NCI-H345 (cell line): ENCODE results near the gene CCR5AS.
A peak's percentile ranks its signal among the peaks of the same experiment; 100 is the strongest.
"Not testable (repeated sequence)": the region's sequence is repeated elsewhere in the genome, so short reads cannot be mapped to it uniquely, and the experiment has no call there.

Experiments used
- DNase-seq: peaks from one replicate; lab custom pipeline; 2025; lab: John Stamatoyannopoulos, UW

CCR5AS gene

DNA sequence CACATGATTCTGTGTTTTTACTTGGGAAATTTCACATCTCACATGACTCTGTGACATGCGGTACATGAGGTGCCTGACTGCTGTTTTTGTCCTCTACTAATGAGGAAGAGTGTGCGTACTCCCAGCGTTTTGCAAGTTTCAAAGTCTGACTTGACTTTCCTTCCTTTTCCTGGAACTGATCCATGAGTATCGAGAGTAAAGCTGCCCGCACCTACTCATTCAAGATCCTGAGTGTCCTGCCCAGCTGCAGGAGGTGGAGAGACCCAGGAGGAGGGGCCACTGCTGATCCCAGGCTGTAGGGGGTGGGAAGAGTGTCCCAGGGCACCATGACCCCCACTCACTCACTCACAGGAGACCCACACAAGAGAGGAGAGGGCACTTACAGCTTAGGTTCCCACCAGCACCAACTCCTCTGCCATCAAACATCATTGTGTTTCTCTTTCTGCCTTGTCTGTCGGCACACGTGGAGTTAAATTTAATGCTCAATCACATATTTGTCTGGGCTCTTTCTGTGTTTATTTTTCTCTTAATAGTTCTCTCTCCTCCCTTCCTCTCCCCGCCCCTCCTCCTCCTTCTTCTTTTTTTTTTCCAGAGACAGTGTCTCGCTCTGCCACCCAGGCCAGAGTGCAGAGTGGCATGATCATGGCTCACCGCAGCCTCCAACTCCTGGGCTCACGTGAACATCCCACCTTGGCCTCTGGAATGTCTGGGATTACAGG, 1.4 kb downstream of the CCR5AS start:
- no peak for DNase-seq

DNA sequence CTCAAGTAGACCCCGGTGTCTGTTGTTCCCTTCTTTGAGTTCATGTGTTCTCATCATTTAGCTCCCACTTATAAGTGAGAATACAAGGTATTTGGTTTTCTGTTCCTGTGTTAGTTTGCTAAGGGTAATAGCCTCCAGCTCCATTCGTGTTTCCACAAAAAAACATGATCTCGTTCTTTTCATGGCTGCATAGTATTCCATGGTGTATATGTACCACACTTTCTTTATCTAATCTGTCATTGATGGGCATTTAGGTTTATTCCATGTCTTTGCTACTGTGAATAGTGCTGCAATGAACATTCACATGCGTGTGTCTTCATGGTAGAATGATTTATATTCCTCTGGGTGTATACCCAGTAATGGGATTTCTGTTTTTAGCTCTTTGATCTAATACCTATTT, 4.0 kb downstream of the CCR5AS start:
- DNase-seq: not testable (repeated sequence)

DNA sequence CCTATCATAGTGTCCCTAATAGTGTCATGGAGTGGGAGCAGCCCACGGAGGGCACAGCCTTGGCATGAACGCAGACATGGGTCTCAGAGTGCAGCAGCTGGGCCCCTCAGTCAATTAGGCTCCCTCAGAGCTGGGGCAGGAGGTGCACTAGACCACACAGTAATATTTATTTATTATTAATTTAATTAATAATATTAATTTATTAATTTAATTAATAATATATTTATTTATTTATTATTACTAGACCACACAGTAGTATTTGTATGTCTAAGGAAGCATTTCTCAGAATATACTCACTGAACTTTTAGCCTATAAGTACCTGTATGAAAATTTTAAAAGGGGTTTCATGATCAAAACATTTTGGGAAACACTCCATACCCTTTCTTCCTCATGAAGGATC, 5.3 kb downstream of the CCR5AS start:
- no peak for DNase-seq

DNA sequence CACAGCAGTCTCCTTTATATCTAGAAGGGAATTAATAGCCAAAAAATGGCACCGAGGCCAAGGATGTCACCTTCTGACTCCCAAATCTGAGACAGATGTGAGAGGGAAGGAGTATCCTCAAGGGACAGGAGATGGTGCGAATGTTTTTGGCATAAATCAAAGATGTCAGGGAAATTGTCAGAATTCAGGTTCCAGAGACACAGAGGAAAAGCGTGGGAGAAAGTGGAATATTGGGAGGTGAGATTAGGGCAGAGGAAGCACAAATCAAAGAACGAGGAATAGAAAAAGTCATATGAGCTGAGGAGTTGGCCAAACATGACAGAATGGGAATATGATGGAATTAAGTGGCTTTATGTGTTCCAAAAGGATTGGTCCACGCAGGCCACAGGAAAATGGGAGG, 6.0 kb downstream of the CCR5AS start:
- DNase-seq: no peak

DNA sequence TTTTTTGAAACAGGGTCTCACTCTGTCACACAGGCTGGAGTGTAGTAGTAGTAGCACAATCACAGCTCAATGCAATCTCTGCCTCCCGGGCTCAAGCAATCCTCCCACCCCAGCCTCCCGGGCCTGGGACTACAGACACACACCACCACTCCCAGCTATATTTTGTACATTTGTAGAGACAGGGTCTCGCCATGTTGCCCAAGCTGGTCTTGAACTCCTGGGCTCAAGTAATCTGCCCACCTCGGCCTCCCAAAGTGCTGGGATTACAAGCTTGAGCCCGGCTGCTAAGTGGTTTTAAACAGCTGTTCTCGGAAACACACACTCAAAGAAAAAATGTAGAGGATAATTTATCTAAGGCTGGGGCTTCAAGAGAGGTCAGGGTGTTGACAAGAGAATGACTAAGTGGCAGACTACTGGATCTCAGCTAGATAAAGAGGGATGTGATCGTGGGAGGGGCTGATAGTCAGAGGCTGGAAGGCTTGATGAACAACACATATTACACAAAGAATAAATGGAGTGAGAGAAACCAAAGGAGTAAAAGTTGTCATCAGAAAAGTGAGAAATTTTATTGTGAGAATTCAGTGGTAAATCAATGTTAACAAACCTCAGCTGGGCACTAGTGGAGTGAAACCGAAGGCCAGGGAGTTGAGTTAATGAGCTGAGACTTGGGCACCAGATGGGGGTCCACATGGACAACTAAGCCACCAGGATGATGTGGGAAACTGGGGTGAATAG, 6.7 kb downstream of the CCR5AS start:
- DNase-seq: no peak

DNA sequence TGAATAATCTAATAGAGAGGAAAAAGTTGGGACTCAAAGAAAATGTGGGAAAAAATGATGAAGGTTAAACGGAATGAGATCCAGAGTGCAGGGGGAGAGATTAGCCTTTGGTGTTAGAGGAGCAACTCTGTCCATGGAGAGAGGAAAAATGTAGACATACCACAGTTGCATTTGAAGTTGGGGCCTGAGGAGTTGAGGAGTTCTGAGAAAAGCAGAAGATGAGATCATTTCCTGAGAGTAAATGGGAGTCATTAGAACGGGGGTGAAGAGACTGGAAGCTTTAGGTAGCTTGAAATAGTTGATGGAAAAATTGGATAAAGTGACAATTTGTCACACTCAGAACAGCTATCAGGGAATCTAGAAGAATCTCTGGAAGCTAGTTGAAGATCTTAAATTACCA, 7.3 kb downstream of the CCR5AS start:
- DNase-seq: no peak

DNA sequence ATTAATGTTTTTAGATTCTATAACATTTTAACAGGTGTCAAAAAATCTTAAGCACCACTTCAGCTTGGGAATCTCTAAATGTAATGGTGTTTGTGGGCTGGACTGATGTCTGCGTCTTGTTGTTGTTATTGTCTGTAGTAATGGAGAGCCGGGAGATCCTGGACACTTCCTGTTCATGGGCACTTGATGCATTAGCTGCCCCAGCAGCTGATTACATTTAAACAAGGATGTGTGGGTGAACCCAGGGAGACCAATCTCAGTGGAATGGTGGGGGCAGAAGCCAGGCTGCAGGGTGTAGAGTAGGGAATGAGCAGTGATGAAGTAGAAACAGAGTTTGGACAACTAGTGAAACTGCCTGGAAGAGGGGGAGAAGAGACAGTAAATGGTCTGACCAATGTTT, 7.8 kb downstream of the CCR5AS start:
- no peak for DNase-seq

DNA sequence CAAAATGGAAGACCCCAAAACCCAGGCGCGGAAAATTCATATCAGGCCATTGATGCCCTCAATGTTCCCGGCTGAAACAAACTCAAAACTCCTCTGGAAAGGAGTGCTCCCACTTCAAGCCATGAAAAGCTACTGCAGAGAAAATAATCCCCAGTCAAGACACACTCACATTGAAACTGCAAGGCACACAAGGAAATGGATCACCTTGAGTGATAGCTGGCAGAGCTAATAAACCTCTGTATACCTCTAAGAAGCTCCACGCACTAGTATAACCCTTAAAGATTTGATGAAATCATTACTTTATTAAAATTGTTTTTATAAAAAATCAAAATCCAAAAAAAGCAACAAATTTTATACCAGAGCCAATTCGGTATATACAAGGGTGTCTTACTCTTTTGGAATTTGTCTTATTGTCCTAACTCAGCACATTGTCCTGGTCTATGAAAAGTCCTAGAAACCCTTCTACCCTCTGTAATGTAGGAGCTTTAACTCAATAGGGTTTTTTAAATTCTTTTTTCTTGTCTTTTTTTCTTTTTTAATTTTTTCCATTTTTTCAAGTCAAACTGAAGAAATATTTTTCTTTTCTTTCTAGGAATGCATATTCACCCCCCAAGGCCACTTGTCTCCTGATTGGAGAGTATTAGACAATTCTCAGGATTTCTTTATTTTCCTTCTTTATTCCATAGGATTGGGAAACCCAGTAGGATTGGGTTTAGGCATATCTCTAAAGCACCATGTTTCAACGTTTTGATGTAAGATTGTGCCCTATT, 8.5 kb downstream of the CCR5AS start:
- DNase-seq: no peak

DNA sequence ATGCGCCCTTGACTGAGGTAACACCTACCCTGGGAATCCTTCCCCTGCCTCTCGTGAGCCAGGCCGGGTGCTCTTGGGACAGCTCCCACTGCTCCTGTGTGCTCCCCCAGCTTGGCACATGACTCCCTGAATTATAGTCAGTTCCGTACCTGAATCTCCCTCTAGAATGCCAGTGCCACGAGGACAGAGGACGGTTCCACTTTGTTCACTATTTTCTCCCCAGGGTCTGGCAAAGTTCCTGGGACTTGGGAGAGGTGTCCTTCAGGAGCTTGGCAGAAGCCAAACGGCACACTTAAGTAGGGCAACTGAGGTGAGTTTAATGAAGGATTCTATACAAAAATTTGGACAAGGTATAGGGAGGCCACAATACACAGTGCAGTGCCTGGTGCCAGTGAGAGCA, 9.8 kb downstream of the CCR5AS start:
- no peak for DNase-seq

DNA sequence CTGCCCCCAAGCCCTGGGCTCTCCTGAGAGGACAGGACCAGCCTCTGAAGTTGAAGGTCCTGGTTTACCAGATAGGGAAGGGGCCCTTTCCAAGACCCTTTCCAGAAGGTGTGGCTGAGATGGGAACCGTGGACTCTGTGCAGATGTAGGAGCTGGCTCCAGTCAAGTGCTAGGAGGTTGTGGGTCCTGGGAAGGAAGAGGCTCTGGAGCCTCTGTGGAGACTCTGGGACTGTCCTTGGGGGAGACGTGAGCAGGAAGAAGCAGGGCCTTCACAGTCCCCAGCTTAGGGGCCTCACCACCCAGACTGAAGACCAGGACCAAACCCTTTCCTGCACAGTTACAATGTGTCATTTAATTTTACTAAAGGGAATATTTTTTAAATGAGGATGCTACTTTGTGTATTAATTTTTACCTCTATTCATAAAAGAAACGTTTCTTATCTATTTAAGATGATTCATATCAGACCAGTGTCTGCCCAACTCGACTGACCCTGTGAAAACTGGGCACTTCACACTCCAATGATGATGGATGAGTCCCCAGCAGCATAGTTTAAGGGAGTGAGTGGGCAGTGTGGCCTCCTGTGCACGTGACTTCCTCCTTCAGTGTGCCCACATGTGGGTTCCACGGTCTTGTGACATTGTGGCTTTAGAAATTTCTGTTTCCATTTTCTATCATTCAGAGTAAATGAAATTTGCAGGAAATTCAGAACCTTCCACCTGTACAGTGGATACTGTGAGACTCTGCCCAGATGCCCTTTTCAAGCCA, 10.9 kb downstream of the CCR5AS start:
- DNase-seq: no peak

DNA sequence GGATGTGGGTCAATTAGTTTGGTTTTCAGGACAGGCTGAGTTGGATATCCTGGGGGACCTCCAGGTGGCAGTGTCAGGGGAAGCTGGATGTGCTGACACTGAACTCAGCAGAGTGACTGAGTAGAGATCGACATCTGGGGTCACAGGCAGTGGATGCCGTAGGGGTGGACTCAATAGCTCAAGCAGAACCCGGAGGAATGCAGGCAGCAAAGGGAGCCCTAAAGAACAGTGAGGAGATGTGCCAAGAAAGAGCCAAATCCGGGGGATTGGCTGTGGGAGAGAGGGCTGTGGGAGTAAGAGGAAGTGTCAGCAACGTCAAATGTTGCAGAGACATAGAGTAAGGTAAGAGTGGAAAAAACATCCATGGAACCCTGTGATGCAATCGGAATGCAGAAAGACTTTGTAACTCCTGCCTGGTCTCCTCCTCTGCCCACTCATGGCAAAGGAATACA, 11.6 kb downstream of the CCR5AS start:
- no peak for DNase-seq

DNA sequence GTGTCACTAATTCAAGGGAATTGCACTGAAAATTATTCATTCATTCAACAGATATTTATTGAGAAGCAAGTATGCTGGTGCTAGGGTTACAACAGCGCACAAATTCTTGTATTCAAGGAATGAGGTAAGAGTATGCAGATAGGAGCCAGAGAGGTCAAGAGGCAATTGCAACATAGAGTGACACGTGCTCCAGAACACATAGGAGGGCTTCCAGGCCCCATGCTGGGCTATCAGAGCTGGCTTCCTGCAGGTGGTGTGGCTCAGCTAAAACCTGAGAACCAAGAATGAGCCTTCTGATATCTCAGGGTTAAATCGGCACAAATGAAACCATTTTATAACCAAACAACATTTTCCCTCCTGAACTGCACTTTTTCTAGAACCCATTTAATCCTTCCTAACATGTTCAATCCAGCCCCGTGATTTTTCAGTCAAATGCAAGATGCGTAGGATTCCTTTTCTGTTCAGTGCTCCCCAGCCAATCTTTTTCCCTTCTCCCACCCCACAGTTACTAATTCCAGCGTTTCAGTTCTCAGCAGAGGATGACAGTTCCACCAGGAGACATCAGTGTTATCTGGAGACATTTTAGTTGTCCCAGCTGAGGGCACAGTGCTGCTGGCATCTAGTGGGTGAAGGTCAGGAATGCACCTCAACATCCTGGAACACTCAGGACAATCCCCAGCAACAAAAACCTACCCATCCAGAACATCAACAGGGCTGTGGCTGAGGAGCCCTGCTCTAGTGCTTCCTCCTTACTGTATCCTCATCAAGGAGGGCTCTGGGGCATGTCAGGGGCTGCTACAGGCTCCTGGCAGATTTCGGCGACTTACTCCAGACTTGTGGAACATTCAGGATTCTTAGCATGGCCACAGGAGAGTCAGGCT, 13.1 kb downstream of the CCR5AS start:
- DNase-seq: no peak

DNA sequence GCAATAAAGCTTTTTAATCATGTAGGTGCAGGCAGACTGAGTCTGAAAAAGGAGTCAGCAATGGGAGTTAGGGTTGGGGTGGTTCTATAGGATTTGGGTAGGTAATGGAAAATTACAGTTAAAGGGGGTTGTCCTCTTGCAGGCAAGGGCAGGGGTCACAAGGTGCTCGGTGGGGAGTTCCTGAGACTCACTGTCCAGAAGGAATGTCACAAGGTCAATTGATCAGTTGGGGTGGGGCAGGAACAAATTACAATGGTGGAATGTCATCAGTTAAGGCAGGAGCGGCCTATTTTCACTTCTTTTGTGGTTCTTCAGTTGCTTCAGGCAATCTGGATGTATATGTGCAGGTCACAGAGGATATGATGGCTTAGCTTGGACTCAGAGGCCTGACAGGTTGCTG, 13.9 kb downstream of the CCR5AS start:
- DNase-seq: no peak

DNA sequence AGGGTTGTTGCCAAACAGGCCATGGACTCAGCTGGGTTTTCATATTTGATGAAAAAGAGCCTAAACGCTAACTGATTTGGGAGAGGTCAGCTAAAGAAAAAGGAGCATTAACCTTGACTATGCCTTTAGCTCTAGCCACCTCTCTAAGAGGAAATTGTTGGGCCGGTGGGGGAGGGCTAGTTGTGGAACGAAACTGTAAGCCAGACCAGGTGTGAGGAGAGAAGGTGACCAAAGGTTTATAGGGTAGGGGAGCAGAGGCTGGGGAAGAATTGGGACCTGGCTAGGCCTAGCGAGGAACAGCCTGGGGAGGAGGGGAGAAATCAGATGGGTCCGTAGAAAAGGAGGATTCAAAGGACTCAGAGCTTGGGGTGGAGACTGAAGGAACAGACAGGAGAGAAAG, 15.3 kb downstream of the CCR5AS start:
- DNase-seq: not testable (repeated sequence)

DNA sequence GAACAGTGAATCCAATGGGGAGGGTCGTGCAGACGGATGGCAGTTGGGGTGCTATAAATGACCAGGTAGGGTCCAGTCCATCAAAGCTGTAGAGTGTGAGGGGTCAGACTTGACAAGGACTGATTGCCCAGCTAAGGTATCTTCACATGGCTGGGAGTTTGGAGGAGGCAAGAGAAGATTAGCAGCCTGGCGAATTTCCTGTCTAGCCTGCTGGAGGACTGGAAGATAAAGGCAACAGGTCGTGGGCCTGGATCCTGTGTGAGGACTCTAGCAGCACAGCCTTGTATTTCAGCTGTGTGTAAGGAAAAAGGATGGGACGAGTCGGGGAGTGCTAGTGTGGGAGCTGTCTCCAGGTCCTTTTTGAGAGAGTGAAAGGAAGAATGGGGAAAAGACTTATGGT, 17.6 kb downstream of the CCR5AS start:
- no peak for DNase-seq

DNA sequence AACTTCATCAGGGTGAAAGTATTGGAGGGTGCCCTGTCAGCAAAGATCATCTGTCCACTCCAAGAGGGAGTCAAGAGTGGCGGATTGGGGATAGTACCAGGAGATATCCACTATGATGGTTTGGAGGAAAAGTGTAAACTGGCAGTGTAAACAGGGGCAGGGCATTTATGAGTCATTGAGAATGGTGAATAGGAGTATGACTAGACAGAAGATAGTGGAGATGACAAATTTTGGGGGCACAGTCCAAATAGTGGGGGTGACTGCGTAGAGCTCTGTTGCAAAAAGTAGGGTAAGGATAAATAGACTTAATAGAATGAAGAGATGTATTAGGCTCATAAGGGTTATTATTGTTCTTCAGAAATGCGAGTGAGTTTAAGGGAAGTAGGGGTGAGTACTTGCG, 18.0 kb downstream of the CCR5AS start:
- DNase-seq: not testable (repeated sequence)

DNA sequence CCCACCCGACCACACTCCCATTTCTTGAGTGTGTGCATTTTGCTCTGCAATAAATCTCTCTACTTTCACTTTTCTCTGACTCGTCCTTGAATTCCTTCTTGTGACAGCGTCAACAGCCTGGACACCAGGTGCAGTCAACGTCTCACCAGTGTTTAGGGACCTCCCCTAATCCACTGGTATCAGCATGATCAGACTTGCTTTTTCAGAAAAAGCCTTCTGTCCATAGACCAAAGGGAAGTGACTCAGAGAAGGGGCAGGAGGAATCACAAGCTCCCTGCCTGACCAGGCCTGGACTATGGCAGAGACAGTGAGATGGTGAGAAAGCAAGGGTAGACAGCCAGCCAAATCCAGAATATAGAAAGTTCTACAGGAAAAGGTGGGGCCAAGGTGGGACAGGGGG, 20.7 kb downstream of the CCR5AS start:
- peak; percentile 7 for DNase-seq

DNA sequence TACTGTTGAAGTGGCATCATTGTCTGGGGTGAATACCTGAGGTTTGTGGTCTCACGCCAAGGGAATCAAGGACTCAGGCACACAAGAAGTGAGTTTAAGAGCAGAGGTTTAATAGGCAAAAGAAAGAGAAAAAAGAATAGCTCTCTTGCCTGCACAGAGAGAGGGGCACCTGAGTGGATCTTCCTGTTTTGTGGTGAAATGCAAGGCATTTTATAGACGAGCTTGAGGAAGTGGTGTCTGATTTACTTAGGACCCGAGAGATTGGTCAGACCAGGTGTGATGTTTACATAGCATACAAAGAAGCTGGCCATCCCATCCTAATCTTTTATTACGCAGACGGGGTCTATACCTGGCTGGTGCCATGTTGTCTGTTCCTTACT, 22.9 kb downstream of the CCR5AS start:
- no peak for DNase-seq

DNA sequence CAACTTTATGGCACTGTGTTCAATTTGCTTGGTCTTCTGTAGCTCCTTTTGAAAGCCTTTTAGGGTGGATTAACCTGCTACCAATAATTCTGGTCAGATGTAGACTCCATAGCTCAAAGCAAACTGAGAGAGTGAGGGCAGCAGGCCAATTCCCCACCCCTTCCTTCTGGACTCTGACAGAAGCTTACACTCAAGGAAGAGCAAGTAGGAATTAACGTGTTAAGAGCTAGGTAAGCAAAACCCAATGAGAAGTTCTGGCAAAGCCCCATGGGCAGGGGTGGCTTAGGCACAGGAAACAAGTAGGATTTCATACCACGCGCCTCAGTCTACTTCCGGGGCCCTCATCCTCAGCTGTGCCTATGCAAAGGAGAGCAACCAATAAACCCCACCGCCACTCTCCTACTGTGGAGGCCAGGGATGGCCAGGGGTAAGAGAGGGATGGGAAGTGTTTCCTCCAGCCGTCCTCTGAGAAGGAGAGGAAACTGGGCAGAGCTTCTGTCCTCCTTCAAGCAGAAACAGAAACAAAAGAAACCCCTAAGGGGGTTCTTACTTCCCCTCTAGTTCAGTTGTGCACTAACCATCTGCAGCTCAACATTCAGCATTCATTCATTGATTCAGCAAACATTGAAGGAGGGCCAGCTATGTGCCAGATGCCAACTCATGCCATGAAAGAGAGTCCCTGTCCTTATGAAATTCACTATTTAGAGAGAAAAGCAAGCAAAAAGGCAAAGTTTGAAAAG, 23.5 kb downstream of the CCR5AS start:
- DNase-seq: no peak

DNA sequence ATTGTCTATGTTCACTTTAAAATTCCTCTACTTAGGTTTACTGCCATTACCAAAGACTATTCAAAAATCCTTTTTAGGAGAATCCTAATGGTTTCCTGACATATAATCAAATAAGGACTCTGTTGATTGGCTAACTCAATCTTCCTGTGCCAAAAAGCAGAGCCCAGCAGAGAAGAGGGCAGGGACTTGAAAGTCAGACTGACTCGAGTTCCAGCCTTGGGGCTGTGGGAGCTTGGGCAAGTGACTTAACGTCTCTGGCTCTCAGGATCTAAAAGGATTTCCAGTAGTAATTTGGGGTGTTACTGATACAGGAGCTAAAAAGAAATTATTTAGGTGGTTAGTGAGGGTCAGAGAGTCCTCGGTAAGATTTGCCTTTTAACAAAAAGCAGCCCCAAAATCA, 25.2 kb downstream of the CCR5AS start:
- DNase-seq: no peak
